Natural killer cell treated with Interleukin-12 subunit alpha and Interleukin-12 subunit beta and Interleukin-15 and Interleukin-18, amount 100 ng/mL, for 72 hours (primary cell): ENCODE data around the gene ERC1. TPM values are rescaled to one million over a fixed set of nuclear protein-coding genes. Genes with fewer than 3 reads are reported as not detected.
A peak's percentile ranks its signal among the peaks of the same experiment; 100 is the strongest.
"Not testable (repeated sequence)": the region's sequence is repeated elsewhere in the genome, so short reads cannot be mapped to it uniquely, and the experiment has no call there.

Source experiments
- ATAC-seq, 2 donors: fragments of 150-1000 bp; cut with Tn5 transposase in 1 of 2; sonication (Bioruptor Pico), chemical (Tn5 transposase) in 1 of 2; 2 replicates each; pipeline ENCODE4 v1.10.0; 2021
- DNase-seq: peaks from one replicate; pipeline ENCODE4 v3.0.0; 2022; ENCODE audit warnings: low spot score
- H3K27ac Mint-ChIP-seq, 2 donors: 1 replicate in 1 of 2; 2 replicates in 1 of 2; pipeline ENCODE4 v1.8.0; 2022; ENCODE audit warnings: mixed read lengths in 2 of 2, mild to moderate bottlenecking in 1 of 2, moderate library complexity in 1 of 2
- H3K27me3 Mint-ChIP-seq, 2 donors: 1 replicate in 1 of 2; 2 replicates in 1 of 2; pipeline ENCODE4 v1.8.0; 2022; ENCODE audit warnings: mixed read lengths in 2 of 2
- H3K36me3 Mint-ChIP-seq: one replicate; pipeline ENCODE4 v1.8.0; 2022; ENCODE audit warnings: mixed read lengths
- H3K4me1 Mint-ChIP-seq, 2 donors: 1 replicate in 1 of 2; 2 replicates in 1 of 2; pipeline ENCODE4 v1.8.0; 2022; ENCODE audit warnings: low read depth in 2 of 2, mixed read lengths in 2 of 2, mild to moderate bottlenecking in 1 of 2
- H3K4me3 Mint-ChIP-seq: one replicate; pipeline ENCODE4 v1.8.0; 2022; ENCODE audit warnings: mixed read lengths
- H3K9me3 Mint-ChIP-seq: 2 replicates; pipeline ENCODE4 v1.8.0; 2022; ENCODE audit warnings: mixed read lengths
- total RNA-seq, 2 donors: library from RNA; stranded (reverse); gene quantifications; one replicate each; pipeline ENCODE4 v1.2.3, GENCODE V29; 2022

Gene ERC1
- total RNA-seq, 2 donors from 2014 or later: 32.6 to 77.2 TPM

- H3K4me3 Mint-ChIP-seq: no peak overlapping the region
- H3K27ac Mint-ChIP-seq: no peak overlapping the region
- ATAC-seq (no peak), DNase-seq (no peak)
- no peaks in the 10 kb centered on the region for H3K27me3 Mint-ChIP-seq
- H3K36me3 Mint-ChIP-seq: no peaks in the 10 kb centered on the region
- no peaks in the 10 kb centered on the region for H3K4me1 Mint-ChIP-seq
- H3K9me3 Mint-ChIP-seq: no peaks in the 10 kb centered on the region
These were observed 338.9 kb downstream of the ERC1 start for GRCh38 chr12:1329784-1330476.

GRCh38 chr12:1330477-1330827 lies 339.4 kb downstream of the ERC1 start:
- Mint-ChIP-seq H3K9me3 (no peaks in the 10 kb centered on the region), H3K27ac (no peak overlapping the region), H3K4me3 (no peak overlapping the region), H3K4me1 (no peaks in the 10 kb centered on the region), H3K36me3 (no peaks in the 10 kb centered on the region), H3K27me3 (no peaks in the 10 kb centered on the region)
- no peak for ATAC-seq
- no peak for DNase-seq

GRCh38 chr12:1332327-1332726 lies 341.3 kb downstream of the ERC1 start:
- no peaks in the 10 kb centered on the region for H3K9me3 Mint-ChIP-seq
- no peak overlapping the region for H3K27ac Mint-ChIP-seq
- H3K4me1 Mint-ChIP-seq: peaks cover 0 to 2% of the 10 kb centered on the region in 2 donors
- DNase-seq (no peak), ATAC-seq (no peak)
- H3K36me3 Mint-ChIP-seq: peaks cover 4% of the 10 kb centered on the region
- no peaks in the 10 kb centered on the region for H3K27me3 Mint-ChIP-seq
- no peak overlapping the region for H3K4me3 Mint-ChIP-seq

- Mint-ChIP-seq H3K36me3 (peaks cover 4% of the 10 kb centered on the region), H3K27ac (no peak overlapping the region), H3K4me1 (peaks cover 0 to 4% of the 10 kb centered on the region in 2 donors), H3K27me3 (no peaks in the 10 kb centered on the region), H3K4me3 (no peak overlapping the region), H3K9me3 (no peaks in the 10 kb centered on the region)
- ATAC-seq: no peak
- no peak for DNase-seq
These were observed 347.6 kb downstream of the ERC1 start for GRCh38 chr12:1338483-1339177.

GRCh38 chr12:1339178-1339541 lies 348.1 kb downstream of the ERC1 start:
- H3K4me1 Mint-ChIP-seq, DNase-seq, H3K9me3 Mint-ChIP-seq, H3K4me3 Mint-ChIP-seq, H3K27ac Mint-ChIP-seq, H3K36me3 Mint-ChIP-seq, ATAC-seq, H3K27me3 Mint-ChIP-seq: not testable (repeated sequence)

- ATAC-seq: peak; percentile 20 to 36
- Mint-ChIP-seq H3K4me1 (peaks cover 0 to 4% of the 10 kb centered on the region in 2 donors), H3K9me3 (no peaks in the 10 kb centered on the region), H3K27ac (no peak overlapping the region), H3K27me3 (no peaks in the 10 kb centered on the region), H3K36me3 (peaks cover 4% of the 10 kb centered on the region), H3K4me3 (no peak overlapping the region)
- no peak for DNase-seq
These were observed 348.7 kb downstream of the ERC1 start for GRCh38 chr12:1339618-1340319.

- H3K4me1 Mint-ChIP-seq, H3K27ac Mint-ChIP-seq, H3K27me3 Mint-ChIP-seq, ATAC-seq, H3K36me3 Mint-ChIP-seq, H3K4me3 Mint-ChIP-seq, DNase-seq, H3K9me3 Mint-ChIP-seq: not testable (repeated sequence)
These were observed 350.2 kb downstream of the ERC1 start for GRCh38 chr12:1341270-1341669.

- H3K36me3 Mint-ChIP-seq: no peaks in the 10 kb centered on the region
- no peaks in the 10 kb centered on the region for H3K9me3 Mint-ChIP-seq
- no peaks in the 10 kb centered on the region for H3K4me1 Mint-ChIP-seq
- no peak overlapping the region for H3K27ac Mint-ChIP-seq
- no peaks in the 10 kb centered on the region for H3K27me3 Mint-ChIP-seq
- no peak for ATAC-seq
- DNase-seq: no peak
- H3K4me3 Mint-ChIP-seq: no peak overlapping the region
These were observed 352.4 kb downstream of the ERC1 start for GRCh38 chr12:1343422-1343821.

GRCh38 chr12:1344245-1344644 lies 353.2 kb downstream of the ERC1 start:
- Mint-ChIP-seq H3K9me3 (no peaks in the 10 kb centered on the region), H3K4me3 (no peak overlapping the region), H3K36me3 (no peaks in the 10 kb centered on the region), H3K27ac (no peak overlapping the region), H3K27me3 (no peaks in the 10 kb centered on the region), H3K4me1 (no peaks in the 10 kb centered on the region)
- DNase-seq: no peak
- ATAC-seq: no peak

GRCh38 chr12:1346126-1346525 lies 355.1 kb downstream of the ERC1 start:
- Mint-ChIP-seq H3K27ac (no peak overlapping the region), H3K36me3 (no peaks in the 10 kb centered on the region), H3K4me1 (no peaks in the 10 kb centered on the region), H3K27me3 (no peaks in the 10 kb centered on the region), H3K9me3 (no peaks in the 10 kb centered on the region), H3K4me3 (no peak overlapping the region)
- DNase-seq (no peak), ATAC-seq (no peak)

- no peak overlapping the region for H3K27ac Mint-ChIP-seq
- H3K27me3 Mint-ChIP-seq: no peaks in the 10 kb centered on the region
- no peak overlapping the region for H3K4me3 Mint-ChIP-seq
- ATAC-seq: no peak
- no peaks in the 10 kb centered on the region for H3K36me3 Mint-ChIP-seq
- no peak for DNase-seq
- H3K4me1 Mint-ChIP-seq: no peaks in the 10 kb centered on the region
- no peaks in the 10 kb centered on the region for H3K9me3 Mint-ChIP-seq
These were observed 356.3 kb downstream of the ERC1 start for GRCh38 chr12:1347294-1347693.

- Mint-ChIP-seq H3K4me3 (no peak overlapping the region), H3K36me3 (no peaks in the 10 kb centered on the region), H3K9me3 (no peaks in the 10 kb centered on the region), H3K27ac (no peak overlapping the region), H3K4me1 (no peaks in the 10 kb centered on the region), H3K27me3 (no peaks in the 10 kb centered on the region)
- ATAC-seq: no peak
- no peak for DNase-seq
These were observed 357.6 kb downstream of the ERC1 start for GRCh38 chr12:1348606-1349005.

GRCh38 chr12:1350055-1350933 lies 359.3 kb downstream of the ERC1 start:
- H3K27me3 Mint-ChIP-seq: no peaks in the 10 kb centered on the region
- H3K27ac Mint-ChIP-seq: no peak overlapping the region

GRCh38 chr12:1350934-1351240 lies 359.9 kb downstream of the ERC1 start:
- DNase-seq (no peak), ATAC-seq (no peak)
- H3K4me3 Mint-ChIP-seq: no peak overlapping the region
- H3K4me1 Mint-ChIP-seq: no peaks in the 10 kb centered on the region
- no peaks in the 10 kb centered on the region for H3K9me3 Mint-ChIP-seq
- H3K27me3 Mint-ChIP-seq: no peaks in the 10 kb centered on the region
- no peaks in the 10 kb centered on the region for H3K36me3 Mint-ChIP-seq
- no peak overlapping the region for H3K27ac Mint-ChIP-seq

More at GRCh38 chr12:1350055-1350933, 359.3 kb downstream of the ERC1 start:
- ATAC-seq (no peak), DNase-seq (no peak)
- H3K9me3 Mint-ChIP-seq: no peaks in the 10 kb centered on the region
- no peaks in the 10 kb centered on the region for H3K36me3 Mint-ChIP-seq
- H3K4me1 Mint-ChIP-seq: no peaks in the 10 kb centered on the region
- H3K4me3 Mint-ChIP-seq: no peak overlapping the region
